ENCODE results near the gene MOCS3.
A peak's percentile ranks its signal among the peaks of the same experiment; 100 is the strongest.

Gene MOCS3

DNA sequence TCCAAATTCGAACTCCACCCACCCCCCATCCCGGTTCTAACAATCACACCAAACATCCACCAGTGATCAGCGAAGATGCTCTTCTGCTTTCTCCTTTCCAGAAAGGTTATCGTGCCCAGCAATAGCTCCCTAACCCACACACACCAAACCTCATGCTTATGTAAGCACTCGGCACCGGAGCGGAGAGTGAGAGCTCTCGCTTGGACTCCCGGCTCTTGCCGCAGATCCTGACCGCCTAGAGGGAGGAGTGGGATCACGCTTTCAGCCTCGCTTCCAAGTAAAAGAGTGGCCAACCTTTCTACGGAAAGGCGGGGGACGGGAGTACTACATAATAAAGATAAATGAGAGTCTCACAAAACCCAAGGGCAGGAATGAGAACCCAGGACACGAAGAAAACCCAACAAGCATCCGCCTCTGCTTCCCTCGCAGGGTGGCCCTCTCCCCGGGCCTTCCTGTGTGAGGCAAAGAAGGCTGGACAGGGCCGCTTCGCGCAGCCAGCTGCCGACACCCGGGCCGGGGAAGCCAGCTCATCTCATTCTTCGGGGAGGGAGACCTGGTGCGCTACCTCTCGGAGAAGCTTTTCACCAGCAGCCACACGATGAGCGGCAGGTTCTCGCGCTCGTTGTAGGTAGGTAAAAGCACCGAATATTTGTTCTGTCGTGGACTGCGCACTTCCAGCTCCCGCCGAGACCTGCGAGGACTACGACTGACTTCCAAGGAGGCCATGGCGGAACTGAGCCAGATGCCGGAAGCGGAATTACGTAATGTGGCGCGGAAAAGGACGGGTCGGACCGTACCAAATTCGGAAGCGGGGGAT is 612 bp upstream of the MOCS3 start, which contains the start of gene DPM1:
Gene DPM1, minus strand, starts transcription at position 735 of the 817 bp plus-strand sequence. Its CDS starts 9 bp downstream, at position 726.
- POLR2A ChIA-PET = interaction anchor here (0.8 to 2.1 kb wide), 9 partner anchors 9 to 167 kb away, joined by 3 to 18 read pairs (median 6); partner anchors contain the start of genes ADNP and BCAS4
- CTCF ChIA-PET = interaction anchor here (0.9 to 4.2 kb wide), 8 partner anchors 10 to 169 kb away, joined by 3 to 33 read pairs (median 5); partner anchors contain the start of gene BCAS4
- peak within 1 kb of the TSS; percentile 98 for H3K4me3 ChIP-seq (ENCODE audit: low read depth, low read length)
- DNase-seq (ENCODE audit: low read depth, low spot score) = no peak
- TF ChIP-seq, protein P1, sequence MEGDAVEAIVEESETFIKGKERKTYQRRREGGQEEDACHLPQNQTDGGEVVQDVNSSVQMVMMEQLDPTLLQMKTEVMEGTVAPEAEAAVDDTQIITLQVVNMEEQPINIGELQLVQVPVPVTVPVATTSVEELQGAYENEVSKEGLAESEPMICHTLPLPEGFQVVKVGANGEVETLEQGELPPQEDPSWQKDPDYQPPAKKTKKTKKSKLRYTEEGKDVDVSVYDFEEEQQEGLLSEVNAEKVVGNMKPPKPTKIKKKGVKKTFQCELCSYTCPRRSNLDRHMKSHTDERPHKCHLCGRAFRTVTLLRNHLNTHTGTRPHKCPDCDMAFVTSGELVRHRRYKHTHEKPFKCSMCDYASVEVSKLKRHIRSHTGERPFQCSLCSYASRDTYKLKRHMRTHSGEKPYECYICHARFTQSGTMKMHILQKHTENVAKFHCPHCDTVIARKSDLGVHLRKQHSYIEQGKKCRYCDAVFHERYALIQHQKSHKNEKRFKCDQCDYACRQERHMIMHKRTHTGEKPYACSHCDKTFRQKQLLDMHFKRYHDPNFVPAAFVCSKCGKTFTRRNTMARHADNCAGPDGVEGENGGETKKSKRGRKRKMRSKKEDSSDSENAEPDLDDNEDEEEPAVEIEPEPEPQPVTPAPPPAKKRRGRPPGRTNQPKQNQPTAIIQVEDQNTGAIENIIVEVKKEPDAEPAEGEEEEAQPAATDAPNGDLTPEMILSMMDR (IDR thresholded peaks at IDR 0.05; ENCODE audit: insufficient read depth, low read length, missing control alignments) = no peak

DNA sequence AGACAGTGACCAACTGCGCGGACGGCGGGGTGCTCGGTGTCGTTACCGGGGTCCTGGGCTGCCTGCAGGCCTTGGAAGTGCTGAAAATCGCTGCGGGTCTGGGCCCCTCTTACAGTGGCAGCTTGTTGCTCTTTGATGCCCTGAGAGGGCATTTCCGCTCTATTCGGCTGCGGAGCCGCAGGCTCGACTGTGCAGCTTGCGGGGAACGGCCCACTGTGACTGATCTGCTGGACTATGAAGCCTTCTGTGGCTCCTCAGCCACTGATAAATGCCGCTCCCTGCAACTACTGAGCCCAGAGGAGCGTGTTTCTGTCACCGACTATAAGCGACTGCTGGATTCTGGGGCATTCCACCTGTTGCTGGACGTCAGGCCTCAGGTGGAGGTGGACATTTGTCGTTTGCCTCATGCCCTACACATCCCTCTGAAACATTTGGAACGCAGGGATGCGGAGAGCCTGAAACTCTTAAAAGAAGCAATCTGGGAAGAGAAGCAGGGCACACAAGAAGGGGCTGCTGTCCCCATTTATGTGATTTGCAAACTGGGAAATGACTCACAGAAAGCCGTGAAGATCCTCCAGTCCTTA is 1.0 kb downstream of the MOCS3 start:
- H3K4me3 ChIP-seq (ENCODE audit: low read depth, low read length) = peak overlapping the region; percentile 98
- ChIA-PET POLR2A (interaction anchor here (2.1 kb wide), 1 partner anchor 28 kb away, joined by 18 read pairs; the partner anchor contains the start of gene ADNP), CTCF (interaction anchor here (4.2 kb wide), 1 partner anchor 166 kb away, joined by 33 read pairs; the partner anchor contains the start of gene BCAS4)
- TF ChIP-seq, protein P1 (IDR thresholded peaks at IDR 0.05; ENCODE audit: insufficient read depth, low read length, missing control alignments) = no peak
- no peak for DNase-seq (ENCODE audit: low read depth, low spot score)

DNA sequence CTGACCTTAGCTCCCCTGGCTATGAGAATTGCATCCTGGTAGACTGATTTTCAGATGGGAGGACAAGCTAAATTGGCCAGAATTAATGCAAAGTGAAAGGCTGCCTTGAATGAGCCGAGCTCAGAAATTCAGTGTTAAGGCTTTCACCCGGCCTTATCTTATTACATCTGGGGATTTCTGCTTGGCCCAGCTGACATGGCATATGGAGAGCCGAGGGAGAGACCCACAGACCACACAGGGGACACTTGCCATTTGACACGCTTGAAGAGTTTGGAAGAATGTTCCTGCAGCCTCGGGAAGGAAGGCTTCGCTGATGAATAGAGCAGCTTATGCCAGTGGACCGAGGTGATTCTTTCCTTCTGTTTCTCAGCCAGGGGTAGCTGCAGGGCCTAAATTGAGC is 9.0 kb downstream of the MOCS3 start:
- TF ChIP-seq, protein P1 (IDR thresholded peaks at IDR 0.05; ENCODE audit: insufficient read depth, low read length, missing control alignments) = no peak
- no peak overlapping the region for H3K4me3 ChIP-seq (ENCODE audit: low read depth, low read length)
- no peak for DNase-seq (ENCODE audit: low read depth, low spot score)
- ChIA-PET POLR2A (interaction anchor here (0.6 kb wide), 1 partner anchor 9 kb away, joined by 3 read pairs; the partner anchor contains the start of genes DPM1 and MOCS3), CTCF (interaction anchor here (0.8 to 2.4 kb wide), 5 partner anchors 13 to 339 kb away, joined by 3 to 13 read pairs (median 6); partner anchors contain the start of genes ADNP and BCAS4)

DNA sequence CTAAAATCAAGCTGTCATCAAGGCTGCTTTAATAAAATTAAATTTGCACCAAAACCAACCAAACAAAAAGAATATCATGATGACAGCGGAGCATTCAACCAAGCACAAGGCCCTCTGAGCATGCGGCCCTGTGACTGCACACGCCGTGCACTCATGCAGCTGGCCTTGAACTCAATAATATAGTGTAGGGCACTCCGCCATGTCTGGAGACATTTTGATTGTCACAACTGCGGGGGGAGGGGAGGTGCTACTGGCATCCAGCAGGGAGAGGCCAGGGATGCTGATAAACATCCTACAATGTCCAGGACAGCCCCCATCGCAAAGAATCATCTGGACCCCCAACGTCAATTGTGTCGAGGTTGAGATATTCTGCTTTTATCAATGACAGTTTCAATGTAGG is 9.7 kb downstream of the MOCS3 start:
- ChIA-PET CTCF (interaction anchor here (1.4 to 2.4 kb wide), 4 partner anchors 13 to 338 kb away, joined by 5 to 13 read pairs (median 8); partner anchors contain the start of genes ADNP and BCAS4), POLR2A (no interaction called here)
- TF ChIP-seq, protein P1 (IDR thresholded peaks at IDR 0.05; ENCODE audit: insufficient read depth, low read length, missing control alignments) = no peak
- no peak overlapping the region for H3K4me3 ChIP-seq (ENCODE audit: low read depth, low read length)
- DNase-seq (ENCODE audit: low read depth, low spot score) = no peak

DNA sequence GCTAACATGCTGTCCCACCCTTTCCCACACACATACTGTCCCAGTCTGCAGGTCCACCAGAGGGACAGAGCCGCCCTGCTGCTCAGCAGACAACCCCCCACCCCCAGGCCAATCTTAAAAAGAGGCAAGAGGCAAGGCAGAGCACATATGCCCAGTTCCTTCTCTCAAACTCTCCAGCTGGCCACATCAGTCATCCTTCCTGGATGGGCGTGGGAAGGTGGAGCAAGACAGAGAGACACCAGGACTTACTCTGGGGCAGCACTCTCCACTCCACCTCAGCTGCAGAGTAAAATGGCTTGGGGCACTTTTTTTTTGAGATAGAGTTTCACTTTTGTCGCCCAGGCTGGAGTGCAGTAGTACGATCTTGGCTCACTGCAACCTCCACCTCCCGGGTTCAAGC is 10.8 kb downstream of the MOCS3 start:
- ChIA-PET POLR2A (no interaction called here), CTCF (no interaction called here)
- H3K4me3 ChIP-seq (ENCODE audit: low read depth, low read length) = no peak overlapping the region
- TF ChIP-seq, protein P1 (IDR thresholded peaks at IDR 0.05; ENCODE audit: insufficient read depth, low read length, missing control alignments) = no peak
- no peak for DNase-seq (ENCODE audit: low read depth, low spot score)

DNA sequence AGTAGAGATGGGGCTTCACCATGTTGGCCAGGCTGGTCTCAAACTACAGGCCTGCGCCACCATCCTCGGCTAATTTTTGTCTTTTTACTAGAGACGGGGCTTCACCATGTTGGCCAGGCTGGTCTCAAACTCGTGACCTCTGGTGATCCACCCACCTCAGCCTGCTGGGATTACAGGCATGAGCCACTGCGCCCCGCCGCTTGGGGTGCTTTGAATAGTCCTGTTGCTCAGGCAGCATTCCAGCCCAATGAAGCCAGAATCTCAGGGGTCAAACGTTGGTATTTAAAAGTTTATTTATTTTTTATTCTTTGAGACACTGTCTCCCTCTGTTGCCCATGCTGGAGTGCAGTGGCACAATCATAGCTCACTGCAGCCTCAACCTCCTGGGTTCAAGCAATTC is 11.3 kb downstream of the MOCS3 start:
- no peak overlapping the region for H3K4me3 ChIP-seq (ENCODE audit: low read depth, low read length)
- no peak for DNase-seq (ENCODE audit: low read depth, low spot score)
- ChIA-PET CTCF (no interaction called here), POLR2A (no interaction called here)
- TF ChIP-seq, protein P1 (IDR thresholded peaks at IDR 0.05; ENCODE audit: insufficient read depth, low read length, missing control alignments) = no peak
